Kasumi-1 (cell line): Measurements from ENCODE around the gene SIRT7.

Source experiments
- DNase-seq, 2 experiments: peaks; one replicate each; lab custom pipeline; 2025; lab: John Stamatoyannopoulos, UW

Gene SIRT7

GRCh38 chr17:81905424-81905875 lies 12.5 kb downstream of the SIRT7 start:
- DNase-seq = no peak

- DNase-seq = no peak
Measured at GRCh38 chr17:81904600-81905423, 13.2 kb downstream of the SIRT7 start.

GRCh38 chr17:81903896-81904599 lies 13.9 kb downstream of the SIRT7 start:
- no peak for DNase-seq

- no peak for DNase-seq
Measured at GRCh38 chr17:81903415-81903831, 14.6 kb downstream of the SIRT7 start.

GRCh38 chr17:81902653-81903414 lies 15.1 kb downstream of the SIRT7 start:
- DNase-seq = no peak

- no peak for DNase-seq
Measured at GRCh38 chr17:81902023-81902652, 15.8 kb downstream of the SIRT7 start, which contains the start of gene NPB. Gene NPB, plus strand, starts transcription at chr17:81902238. Its CDS starts 40 bp downstream, at chr17:81902278.

GRCh38 chr17:81901167-81902022 lies 16.6 kb downstream of the SIRT7 start:
- no peak for DNase-seq

- no peak for DNase-seq
Measured at GRCh38 chr17:81900181-81900820, 17.7 kb downstream of the SIRT7 start.

GRCh38 chr17:81899514-81900166 lies 18.3 kb downstream of the SIRT7 start:
- no peak for DNase-seq

GRCh38 chr17:81898885-81899284 lies 19.1 kb downstream of the SIRT7 start:
- no peak for DNase-seq

GRCh38 chr17:81898029-81898866 lies 19.7 kb downstream of the SIRT7 start:
- DNase-seq = no peak

- DNase-seq = no peak
Measured at GRCh38 chr17:81895400-81895799, 22.6 kb downstream of the SIRT7 start.

- no peak for DNase-seq
Measured at GRCh38 chr17:81891303-81891552, 26.7 kb downstream of the SIRT7 start.

GRCh38 chr17:81890447-81891302 lies 27.3 kb downstream of the SIRT7 start:
- DNase-seq = no peak

GRCh38 chr17:81889602-81890001 lies 28.4 kb downstream of the SIRT7 start:
- DNase-seq = no peak

GRCh38 chr17:81888988-81889595 lies 28.9 kb downstream of the SIRT7 start:
- DNase-seq = no peak

- DNase-seq = no peak
Measured at GRCh38 chr17:81888105-81888987, 29.6 kb downstream of the SIRT7 start.
